Astrocyte of the spinal cord (primary cell): ENCODE data around the gene DYNC1I1.

ENCODE experiments used
- DNase-seq: peaks from one replicate; pipeline ENCODE4 v3.0.0; 2011; ENCODE audit warnings: low read depth, low spot score
- H3K4me3 ChIP-seq: 2 replicates; pipeline ENCODE4 v1.5.1; 2011; ENCODE audit warnings: low read depth, mild to moderate bottlenecking, low read length, moderate library complexity
- CTCF ChIP-seq: IDR thresholded peaks from 2 replicates; pipeline ENCODE4 v1.5.1; 2012; ENCODE audit warnings: low read depth, mild to moderate bottlenecking, low read length, inconsistent platforms
- in situ Hi-C: cut with HindIII; loops from 2 replicates; pipeline ENCODE4 v1.10.0; 2017; ENCODE audit warnings: low sequenced_read_pairs

DYNC1I1 gene

GRCh38 chr7:96034940-96035727 lies 262.8 kb downstream of the DYNC1I1 start:
- TF ChIP-seq CTCF, result no peak
- H3K4me3 ChIP-seq, result no peak overlapping the region
- no peak for DNase-seq
- in situ Hi-C loops, result no loop called here

- H3K4me3 ChIP-seq, result no peak overlapping the region
- TF ChIP-seq CTCF, result no peak
- no peak for DNase-seq
- in situ Hi-C loops, result no loop called here
Observed at GRCh38 chr7:96040250-96040772, 268.0 kb downstream of the DYNC1I1 start.

GRCh38 chr7:96041171-96041570 lies 268.8 kb downstream of the DYNC1I1 start:
- in situ Hi-C loops, result no loop called here
- H3K4me3 ChIP-seq, result no peak overlapping the region
- no peak for DNase-seq
- TF ChIP-seq CTCF, result no peak

GRCh38 chr7:96045181-96045580 lies 272.8 kb downstream of the DYNC1I1 start:
- no peak for DNase-seq
- no peak for TF ChIP-seq CTCF
- H3K4me3 ChIP-seq, result no peak overlapping the region
- in situ Hi-C loops, result no loop called here

GRCh38 chr7:96045919-96046318 lies 273.6 kb downstream of the DYNC1I1 start:
- H3K4me3 ChIP-seq, result no peak overlapping the region
- TF ChIP-seq CTCF, result no peak
- DNase-seq, result no peak
- in situ Hi-C loops, result no loop called here

GRCh38 chr7:96052289-96052688 lies 279.9 kb downstream of the DYNC1I1 start:
- TF ChIP-seq CTCF, result no peak
- in situ Hi-C loops, result no loop called here
- no peak overlapping the region for H3K4me3 ChIP-seq
- DNase-seq, result no peak
